H1 (cell line): ENCODE measurements around the gene TFAP2E. TPM values are rescaled to one million over a fixed set of nuclear protein-coding genes. Genes with fewer than 3 reads are reported as not detected.

Experiments
- ATF3 ChIP-seq: IDR thresholded peaks from 2 replicates; pipeline ENCODE4 v1.6.1; 2011; ENCODE audit warnings: low read depth, mild to moderate bottlenecking, low read length; ENCODE audit not compliant: insufficient read depth
- BCL11A ChIP-seq, 2 experiments: IDR thresholded peaks; one replicate each; pipeline ENCODE4 v1.6.1; 2011; ENCODE audit warnings: low read depth in 2 of 2, low read length in 2 of 2, mild to moderate bottlenecking in 2 of 2
- CHD7 ChIP-seq: fragments of 300-600 bp; sonication (generic); IDR thresholded peaks from 2 replicates; pipeline ENCODE4 v1.7.1; 2012; ENCODE audit warnings: low read length, moderate library complexity, mild to moderate bottlenecking, inconsistent platforms; ENCODE audit not compliant: insufficient replicate concordance
- GABPA ChIP-seq: IDR thresholded peaks from 2 replicates; pipeline ENCODE4 v1.6.1; 2011; ENCODE audit warnings: mild to moderate bottlenecking, low read length, moderate library complexity, borderline replicate concordance; ENCODE audit not compliant: insufficient read depth
- JUND ChIP-seq: IDR thresholded peaks from 2 replicates; pipeline ENCODE4 v1.6.1; 2011; ENCODE audit warnings: mild to moderate bottlenecking, improper control_type of control experiment, low read length
- RNF2 ChIP-seq: fragments of 200-900, 300-1000 bp; sonication (generic); IDR thresholded peaks from 2 replicates; pipeline ENCODE4 v1.7.1; 2016; ENCODE audit warnings: borderline replicate concordance, low read depth, mild to moderate bottlenecking, antibody characterized with exemption, low read length; ENCODE audit not compliant: poor library complexity, severe bottlenecking; ENCODE audit errors: missing control alignments
- TAF1 ChIP-seq: IDR thresholded peaks from 2 replicates; pipeline ENCODE4 v1.6.1; 2011; ENCODE audit warnings: mild to moderate bottlenecking, low read depth, low read length
- TCF12 ChIP-seq: IDR thresholded peaks from 2 replicates; pipeline ENCODE4 v1.6.1; 2011; ENCODE audit warnings: low read depth, mild to moderate bottlenecking, low read length
- polyA plus RNA-seq, 7 experiments: library from polyadenylated mRNA; depleted of rRNA in 3 of 7; stranded (reverse) in 5 of 7; unstranded in 2 of 7; fragments of >200 nt in 5 of 7; fragments of 200-250 nt in 2 of 7; gene quantifications; 1 replicate in 5 of 7; 2 replicates in 1 of 7; 4 replicates in 1 of 7; pipeline versions ENCODE4 v1.2.1 to v1.2.3, GENCODE V29; 2011 to 2013; ENCODE audit warnings: missing spikeins in 2 of 7, mixed read lengths in 2 of 7
- total RNA-seq: library from RNA; stranded (reverse); fragmentation: NEBNext Ultra II Directional; extraction: Animal tissue kit (Norgen Biotek cat#: 25700); gene quantifications from 2 replicates; pipeline ENCODE4 v1.2.1, GENCODE V29; 2021

TFAP2E gene
- total and polyA plus RNA-seq, 2 of the 8 experiments (the other 6 are each of a cell fraction or from before 2014, with no cell fraction given), result 0.24 to 0.50 TPM

GRCh38 chr1:35530946-35531345, 42.2 kb upstream of the TFAP2E start (continued):
- TF ChIP-seq CHD7 (no peak), TCF12 (no peak), JUND (no peak), BCL11A (IDR thresholded peaks at IDR 0.05; ENCODE audit: low read depth in 2 of 2, low read length in 2 of 2) (no peak), RNF2 (no peak), ATF3 (no peak), TAF1 (no peak), GABPA (no peak)
